Mesothelial cell of epicardium (in vitro differentiated cells): ENCODE data around the gene TGIF2. TPM values are rescaled to one million over a fixed set of nuclear protein-coding genes. Genes with fewer than 3 reads are reported as not detected.
A peak's percentile ranks its signal among the peaks of the same experiment; 100 is the strongest.

ENCODE experiments used
- DNase-seq, 2 experiments: peaks; one replicate each; pipeline ENCODE4 v3.0.0; 2021; ENCODE audit warnings: low spot score in 2 of 2; ENCODE audit not compliant: unreplicated experiment in 2 of 2
- H3K27ac Mint-ChIP-seq: 2 replicates; pipeline ENCODE4 v1.8.0; 2021; ENCODE audit warnings: mixed read lengths
- H3K27me3 Mint-ChIP-seq: 2 replicates; pipeline ENCODE4 v1.8.0; 2021; ENCODE audit warnings: low read depth, mixed read lengths
- H3K36me3 Mint-ChIP-seq: 2 replicates; pipeline ENCODE4 v1.8.0; 2021; ENCODE audit warnings: mixed read lengths
- H3K4me1 Mint-ChIP-seq: 2 replicates; pipeline ENCODE4 v1.8.0; 2021; ENCODE audit warnings: mixed read lengths
- H3K4me3 Mint-ChIP-seq: 2 replicates; pipeline ENCODE4 v1.8.0; 2021; ENCODE audit warnings: mild to moderate bottlenecking, moderate library complexity, mixed read lengths
- H3K9me3 Mint-ChIP-seq: 2 replicates; pipeline ENCODE4 v1.8.0; 2021; ENCODE audit warnings: mixed read lengths
- CTCF ChIP-seq: fragments of 200-600 bp; sonication (generic); IDR thresholded peaks from one replicate; pipeline ENCODE4 v1.5.0; 2021; ENCODE audit warnings: antibody characterized with exemption; ENCODE audit not compliant: unreplicated experiment
- total RNA-seq: library from RNA; stranded (reverse); gene quantifications from 3 replicates; pipeline ENCODE4 v1.2.1, GENCODE V29; 2021

Gene TGIF2
- total RNA-seq, 1 donor from 2014 or later = 94.4 TPM

GRCh38 chr20:36549628-36549941, 23.8 kb upstream of the TGIF2 start:
- no peaks in the 10 kb centered on the region for H3K9me3 Mint-ChIP-seq
- H3K4me3 Mint-ChIP-seq = no peak overlapping the region
- H3K27me3 Mint-ChIP-seq = no peaks in the 10 kb centered on the region
- no peak for TF ChIP-seq CTCF
- no peak for DNase-seq
- H3K36me3 Mint-ChIP-seq = peaks cover 13% of the 10 kb centered on the region
- peaks cover 8% of the 10 kb centered on the region for H3K4me1 Mint-ChIP-seq
- no peak overlapping the region for H3K27ac Mint-ChIP-seq

- no peak for DNase-seq
- Mint-ChIP-seq H3K27me3 (no peaks in the 10 kb centered on the region), H3K9me3 (no peaks in the 10 kb centered on the region), H3K36me3 (peaks cover 10% of the 10 kb centered on the region), H3K4me3 (no peak overlapping the region), H3K27ac (peak overlapping the region; percentile 21), H3K4me1 (peaks cover 8% of the 10 kb centered on the region)
- TF ChIP-seq CTCF = no peak
These were observed 23.2 kb upstream of the TGIF2 start for GRCh38 chr20:36549942-36550789.

- Mint-ChIP-seq H3K36me3 (peaks cover 10% of the 10 kb centered on the region), H3K9me3 (no peaks in the 10 kb centered on the region), H3K27me3 (no peaks in the 10 kb centered on the region), H3K4me3 (no peak overlapping the region), H3K27ac (no peak overlapping the region), H3K4me1 (peaks cover 8% of the 10 kb centered on the region)
- TF ChIP-seq CTCF = no peak
- DNase-seq = no peak
These were observed 22.6 kb upstream of the TGIF2 start for GRCh38 chr20:36550790-36551299.

DNA sequence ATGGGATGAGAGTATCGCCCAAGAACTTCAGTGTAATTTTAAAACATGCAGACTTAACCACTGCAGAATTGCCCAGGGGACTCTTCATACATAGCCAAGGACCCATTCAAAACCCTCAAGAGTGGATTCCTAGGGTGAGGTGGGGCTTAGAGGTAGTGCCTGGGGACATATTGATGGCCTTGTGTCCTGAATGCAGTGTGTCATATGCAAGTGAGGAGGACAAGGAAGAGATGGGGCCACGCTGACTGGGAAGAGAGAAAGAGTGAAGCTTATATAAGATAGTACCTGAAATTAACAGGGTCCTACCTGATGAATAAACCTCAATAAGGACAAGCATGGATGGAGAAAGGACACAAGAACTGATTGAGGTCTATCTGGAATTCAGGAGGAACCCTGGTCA, 18.1 kb upstream of the TGIF2 start:
- no peaks in the 10 kb centered on the region for H3K27me3 Mint-ChIP-seq
- H3K4me3 Mint-ChIP-seq = no peak overlapping the region
- H3K9me3 Mint-ChIP-seq = no peaks in the 10 kb centered on the region
- H3K36me3 Mint-ChIP-seq = no peaks in the 10 kb centered on the region
- no peak for DNase-seq
- H3K4me1 Mint-ChIP-seq = peaks cover 14% of the 10 kb centered on the region
- H3K27ac Mint-ChIP-seq = no peak overlapping the region
- no peak for TF ChIP-seq CTCF

GRCh38 chr20:36562724-36563123, 10.7 kb upstream of the TGIF2 start:
- DNase-seq = no peak

More at GRCh38 chr20:36562724-36563123, 10.7 kb upstream of the TGIF2 start:
- Mint-ChIP-seq H3K9me3 (peaks cover 7% of the 10 kb centered on the region), H3K27ac (no peak overlapping the region), H3K4me3 (no peak overlapping the region), H3K36me3 (peaks cover 10% of the 10 kb centered on the region), H3K27me3 (no peaks in the 10 kb centered on the region), H3K4me1 (no peaks in the 10 kb centered on the region)
- TF ChIP-seq CTCF = no peak
